ENCODE results near the gene ZBED1. TPM values are rescaled to one million over a fixed set of nuclear protein-coding genes. Genes with fewer than 3 reads are reported as not detected.
A peak's percentile ranks its signal among the peaks of the same experiment; 100 is the strongest.

ZBED1 gene
- total and polyA plus RNA-seq, 9 of the 15 experiments (the other 6 are each of a cell fraction or from before 2014, with no cell fraction given): 0.61 to 27.6 (median 13.9) TPM

DNA sequence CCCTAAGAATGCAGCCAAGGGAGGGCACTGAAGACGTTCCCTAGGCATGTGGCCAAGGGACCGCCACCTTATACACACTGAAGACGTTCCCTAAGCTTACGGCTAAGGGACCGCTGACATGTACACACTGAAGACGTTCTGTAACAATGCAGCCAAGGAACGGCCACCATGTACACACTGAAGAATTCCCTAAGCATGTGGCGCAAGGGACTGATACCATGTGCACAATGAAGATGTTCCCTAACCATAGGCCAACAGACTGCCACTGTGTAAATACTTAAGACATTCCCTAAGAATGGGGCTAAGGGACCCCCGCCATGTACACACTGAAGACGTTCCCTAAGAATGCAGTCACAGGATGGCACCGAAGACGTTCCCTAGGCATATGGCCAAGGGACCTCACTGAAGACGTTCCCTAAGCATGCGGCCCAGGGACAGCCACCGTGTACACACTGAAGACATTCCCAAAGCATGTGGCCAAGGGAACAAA, 36.1 kb downstream of the ZBED1 start (continued):
- no peak for TF ChIP-seq STAG1 (CRISPR knock-in tag; IDR thresholded peaks at IDR 0.05; ENCODE audit: borderline replicate concordance)
- TF ChIP-seq GABPA (tag; conservative IDR thresholded peaks at IDR 0.05; ENCODE audit: low read depth): no peak
- no peak for TF ChIP-seq HMGN3 (IDR thresholded peaks at IDR 0.05; ENCODE audit: borderline replicate concordance, extremely low read depth, insufficient read length, low read depth, low read length)
- TF ChIP-seq HIVEP1 (CRISPR knock-in tag; IDR thresholded peaks at IDR 0.05): no peak
- peak; percentile 56 to 83; a peak in 2 of 4 replicates for TF ChIP-seq TEAD1 (CRISPR knock-in tag; IDR thresholded peaks at IDR 0.05)
- TF ChIP-seq CBX5 (IDR thresholded peaks at IDR 0.05; ENCODE audit: borderline replicate concordance, low read depth): no peak
- peak; percentile 47 for TF ChIP-seq ETV1 (tag; conservative IDR thresholded peaks at IDR 0.05; ENCODE audit: low read depth)
- 0 out of 2 replicates have a peak, but pooled peaks have one; percentile 31 for TF ChIP-seq SMAD4 (CRISPR knock-in tag; conservative IDR thresholded peaks at IDR 0.05)
- TF ChIP-seq PCBP1 (IDR thresholded peaks at IDR 0.05; ENCODE audit: low read depth, low read length, poor library complexity, severe bottlenecking): no peak
- TF ChIP-seq PRPF4 (IDR thresholded peaks at IDR 0.05; ENCODE audit: insufficient read depth, low read depth, low read length, poor library complexity, severe bottlenecking): no peak
- no peak for TF ChIP-seq ZNF830 (CRISPR knock-in tag; IDR thresholded peaks at IDR 0.05)
- 0 out of 2 replicates have a peak, but pooled peaks have one; percentile 27 for TF ChIP-seq NR2C2 (CRISPR knock-in tag; IDR thresholded peaks at IDR 0.05)
- TF ChIP-seq NR2C2 (tag; IDR thresholded peaks at IDR 0.05): no peak
- TF ChIP-seq ZFX (CRISPR knock-in tag; IDR thresholded peaks at IDR 0.05): no peak
- TF ChIP-seq SNIP1 (IDR thresholded peaks at IDR 0.05; ENCODE audit: low read depth): no peak
- TF ChIP-seq, protein P1, sequence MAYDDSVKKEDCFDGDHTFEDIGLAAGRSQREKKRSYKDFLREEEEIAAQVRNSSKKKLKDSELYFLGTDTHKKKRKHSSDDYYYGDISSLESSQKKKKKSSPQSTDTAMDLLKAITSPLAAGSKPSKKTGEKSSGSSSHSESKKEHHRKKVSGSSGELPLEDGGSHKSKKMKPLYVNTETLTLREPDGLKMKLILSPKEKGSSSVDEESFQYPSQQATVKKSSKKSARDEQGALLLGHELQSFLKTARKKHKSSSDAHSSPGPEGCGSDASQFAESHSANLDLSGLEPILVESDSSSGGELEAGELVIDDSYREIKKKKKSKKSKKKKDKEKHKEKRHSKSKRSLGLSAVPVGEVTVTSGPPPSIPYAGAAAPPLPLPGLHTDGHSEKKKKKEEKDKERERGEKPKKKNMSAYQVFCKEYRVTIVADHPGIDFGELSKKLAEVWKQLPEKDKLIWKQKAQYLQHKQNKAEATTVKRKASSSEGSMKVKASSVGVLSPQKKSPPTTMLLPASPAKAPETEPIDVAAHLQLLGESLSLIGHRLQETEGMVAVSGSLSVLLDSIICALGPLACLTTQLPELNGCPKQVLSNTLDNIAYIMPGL (CRISPR knock-in tag; IDR thresholded peaks at IDR 0.05): peak; percentile 50; the same call in 1 of the 2 replicates
- TF ChIP-seq PHF20 (IDR thresholded peaks at IDR 0.05; ENCODE audit: partially characterized antibody): no peak
- peak; percentile 100 for TF ChIP-seq EHMT2 (IDR thresholded peaks at IDR 0.05)
- TF ChIP-seq FIP1L1 (IDR thresholded peaks at IDR 0.05; ENCODE audit: low read depth, low read length, poor library complexity, severe bottlenecking): no peak
- peak; percentile 76; the same call in 1 of the 2 replicates for TF ChIP-seq CREB3L1 (IDR thresholded peaks at IDR 0.05; ENCODE audit: borderline replicate concordance, low read depth)
- peak; percentile 85 for TF ChIP-seq NFATC3 (IDR thresholded peaks at IDR 0.05)
- TF ChIP-seq TCF7 (IDR thresholded peaks at IDR 0.05; ENCODE audit: borderline replicate concordance): no peak
- TF ChIP-seq, protein P2, sequence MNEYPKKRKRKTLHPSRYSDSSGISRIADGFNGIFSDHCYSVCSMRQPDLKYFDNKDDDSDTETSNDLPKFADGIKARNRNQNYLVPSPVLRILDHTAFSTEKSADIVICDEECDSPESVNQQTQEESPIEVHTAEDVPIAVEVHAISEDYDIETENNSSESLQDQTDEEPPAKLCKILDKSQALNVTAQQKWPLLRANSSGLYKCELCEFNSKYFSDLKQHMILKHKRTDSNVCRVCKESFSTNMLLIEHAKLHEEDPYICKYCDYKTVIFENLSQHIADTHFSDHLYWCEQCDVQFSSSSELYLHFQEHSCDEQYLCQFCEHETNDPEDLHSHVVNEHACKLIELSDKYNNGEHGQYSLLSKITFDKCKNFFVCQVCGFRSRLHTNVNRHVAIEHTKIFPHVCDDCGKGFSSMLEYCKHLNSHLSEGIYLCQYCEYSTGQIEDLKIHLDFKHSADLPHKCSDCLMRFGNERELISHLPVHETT (CRISPR knock-in tag; conservative IDR thresholded peaks at IDR 0.05 in 1 of 2, IDR thresholded peaks at IDR 0.05 in 1 of 2): no peak
- TF ChIP-seq RBFOX2 (IDR thresholded peaks at IDR 0.05; ENCODE audit: low read depth, low read length): no peak
